IMR-90 (cell line): Measurements from ENCODE around the gene GOLGA6L2. TPM values are rescaled to one million over a fixed set of nuclear protein-coding genes. Genes with fewer than 3 reads are reported as not detected.

Experiments used
- ATAC-seq: fragments of 200-7000 bp; cut with Tn5 transposase; 2 replicates; pipeline ENCODE4 v1.9.1; 2020; ENCODE audit warnings: low read depth, mild to moderate bottlenecking, moderate library complexity
- BruUV-seq: library from RNA; stranded (reverse); fragments of 400-500 nt; replicated peaks from 2 replicates; lab custom pipeline; 2021; lab: Mats Ljungman, UMichigan
- CTCF ChIA-PET: fragments of 300-600 bp; formaldehyde crosslinking; extraction: SDS; loops from one replicate; lab custom pipeline; 2021; ENCODE audit warnings: antibody characterized with exemption; lab: Yijun Ruan, JAX
- POLR2A ChIA-PET: fragments of 300-600 bp; sonication (Branson Sonifier 250); formaldehyde crosslinking; loops from one replicate; lab custom pipeline; 2022; ENCODE audit warnings: antibody characterized with exemption; ENCODE audit not compliant: unreplicated experiment; lab: Charles Lee
- DNase-seq: peaks from one replicate; pipeline ENCODE4 v3.0.0; 2013
- H2AFZ ChIP-seq: replicated peaks from 2 replicates; pipeline ENCODE3; 2013; ENCODE audit warnings: low read length, mild to moderate bottlenecking; ENCODE audit not compliant: poor library complexity
- H2AK5ac ChIP-seq: 2 replicates; pipeline ENCODE4 v1.6.1; 2013; ENCODE audit warnings: low read depth, low read length, inconsistent platforms
- H2AK9ac ChIP-seq: replicated peaks from 2 replicates; pipeline ENCODE3; 2013; ENCODE audit warnings: mild to moderate bottlenecking, low read depth, low read length, moderate library complexity; ENCODE audit not compliant: poor library complexity
- H2BK120ac ChIP-seq: 2 replicates; pipeline ENCODE4 v1.6.1; 2013; ENCODE audit warnings: low read depth, low read length, inconsistent platforms
- H2BK15ac ChIP-seq: 3 replicates; pipeline ENCODE4 v1.6.1; 2013; ENCODE audit warnings: low read depth, low read length, inconsistent platforms
- H2BK20ac ChIP-seq: 2 replicates; pipeline ENCODE4 v1.6.1; 2013; ENCODE audit warnings: low read depth, mild to moderate bottlenecking, inconsistent platforms, low read length, moderate library complexity
- H2BK5ac ChIP-seq: 2 replicates; pipeline ENCODE4 v1.6.1; 2013; ENCODE audit warnings: mild to moderate bottlenecking, low read depth, low read length, inconsistent platforms; ENCODE audit not compliant: poor library complexity, severe bottlenecking
- H3K14ac ChIP-seq: replicated peaks from 2 replicates; pipeline ENCODE4 v1.6.1; 2013; ENCODE audit warnings: low read depth, low read length, inconsistent platforms
- H3K18ac ChIP-seq: 2 replicates; pipeline ENCODE4 v1.6.1; 2013; ENCODE audit warnings: low read depth, low read length, control low read depth
- H3K23ac ChIP-seq: 2 replicates; pipeline ENCODE4 v1.6.1; 2013; ENCODE audit warnings: low read depth, low read length, inconsistent platforms
- H3K27ac ChIP-seq: 2 replicates; pipeline ENCODE4 v1.5.1; 2013; ENCODE audit warnings: mild to moderate bottlenecking, control low read depth, low read length; ENCODE audit not compliant: insufficient read depth
- H3K27me3 ChIP-seq: 2 replicates; pipeline ENCODE4 v1.6.1; 2013; ENCODE audit warnings: low read length; ENCODE audit not compliant: control insufficient read depth, insufficient read depth
- H3K36me3 ChIP-seq: 2 replicates; pipeline ENCODE4 v1.6.1; 2013; ENCODE audit warnings: low read length, mixed read lengths; ENCODE audit not compliant: control insufficient read depth, insufficient read depth
- H3K4ac ChIP-seq: 2 replicates; pipeline ENCODE4 v1.6.1; 2013; ENCODE audit warnings: low read depth, low read length, inconsistent platforms
- H3K4me1 ChIP-seq: 2 replicates; pipeline ENCODE4 v1.6.1; 2013; ENCODE audit warnings: low read length, mixed read lengths; ENCODE audit not compliant: control insufficient read depth, insufficient read depth
- H3K4me2 ChIP-seq: 2 replicates; pipeline ENCODE4 v1.6.1; 2013; ENCODE audit warnings: low read depth, mild to moderate bottlenecking, control low read depth, low read length, moderate library complexity
- H3K4me3 ChIP-seq: 2 replicates; pipeline ENCODE4 v1.5.1; 2013; ENCODE audit warnings: low read depth, mild to moderate bottlenecking, control low read depth, low read length, moderate library complexity; ENCODE audit not compliant: insufficient read depth
- H3K56ac ChIP-seq: 2 replicates; pipeline ENCODE4 v1.6.1; 2013; ENCODE audit warnings: low read length, inconsistent platforms; ENCODE audit not compliant: insufficient read depth; ENCODE audit errors: extremely low read depth
- H3K79me1 ChIP-seq, 2 experiments: 2 replicates each; pipeline ENCODE4 v1.6.1; 2013; ENCODE audit warnings: low read length in 2 of 2, inconsistent platforms in 1 of 2, low read depth in 1 of 2
- H3K9ac ChIP-seq: 2 replicates; pipeline ENCODE4 v1.6.1; 2013; ENCODE audit warnings: low read depth, low read length, control low read depth
- H3K9me1 ChIP-seq: 2 replicates; pipeline ENCODE4 v1.6.1; 2013; ENCODE audit warnings: low read length, inconsistent platforms; ENCODE audit not compliant: insufficient read depth
- H3K9me3 ChIP-seq: 2 replicates; pipeline ENCODE4 v1.6.1; 2013; ENCODE audit warnings: low read length; ENCODE audit not compliant: control insufficient read depth, insufficient read depth
- H4K20me1 ChIP-seq: 2 replicates; pipeline ENCODE4 v1.6.1; 2013; ENCODE audit warnings: low read length, inconsistent platforms; ENCODE audit not compliant: insufficient read depth
- H4K5ac ChIP-seq: 2 replicates; pipeline ENCODE4 v1.6.1; 2013; ENCODE audit warnings: mild to moderate bottlenecking, low read depth, low read length, control low read depth
- H4K8ac ChIP-seq, 2 experiments: 2 replicates each; pipeline ENCODE4 v1.6.1; 2013; ENCODE audit warnings: low read depth in 2 of 2, low read length in 2 of 2, control low read depth in 1 of 2, inconsistent platforms in 1 of 2
- H4K91ac ChIP-seq: 2 replicates; pipeline ENCODE4 v1.6.1; 2013; ENCODE audit warnings: low read depth, low read length, inconsistent platforms; ENCODE audit not compliant: insufficient read depth
- BHLHE40 ChIP-seq: fragments of 150-350 bp; IDR thresholded peaks from 2 replicates; pipeline ENCODE4 v1.6.1; 2016; ENCODE audit warnings: mild to moderate bottlenecking, low read depth, low read length
- CEBPB ChIP-seq: IDR thresholded peaks from 2 replicates; pipeline ENCODE4 v1.6.1; 2012; ENCODE audit warnings: low read depth, low read length, improper control_type of control experiment
- CHD1 ChIP-seq: IDR thresholded peaks from 2 replicates; pipeline ENCODE4 v1.6.1; 2012; ENCODE audit warnings: low read depth, low read length, improper control_type of control experiment
- FOS ChIP-seq: fragments of 150-350 bp; IDR thresholded peaks from 2 replicates; pipeline ENCODE4 v1.6.1; 2016; ENCODE audit warnings: low read depth, low read length
- MAFK ChIP-seq: IDR thresholded peaks from 2 replicates; pipeline ENCODE4 v1.6.1; 2012; ENCODE audit warnings: low read depth, low read length, improper control_type of control experiment
- MAZ ChIP-seq: IDR thresholded peaks from 2 replicates; pipeline ENCODE4 v1.6.1; 2012; ENCODE audit warnings: low read depth, mild to moderate bottlenecking, low read length, improper control_type of control experiment, moderate library complexity, borderline replicate concordance
- MXI1 ChIP-seq: IDR thresholded peaks from 2 replicates; pipeline ENCODE4 v1.6.1; 2012; ENCODE audit warnings: low read depth, mild to moderate bottlenecking, low read length, moderate library complexity, borderline replicate concordance
- NFE2L2 ChIP-seq: fragments of 150-350 bp; IDR thresholded peaks from 2 replicates; pipeline ENCODE4 v1.6.1; 2016; ENCODE audit warnings: low read depth, mild to moderate bottlenecking, low read length
- POLR2A ChIP-seq: IDR thresholded peaks from 2 replicates; pipeline ENCODE4 v1.6.1; 2012; ENCODE audit warnings: mild to moderate bottlenecking, low read depth, low read length
- RAD21 ChIP-seq: IDR thresholded peaks from 2 replicates; pipeline ENCODE4 v1.6.1; 2012; ENCODE audit warnings: low read length, improper control_type of control experiment
- RCOR1 ChIP-seq: IDR thresholded peaks from 2 replicates; pipeline ENCODE4 v1.6.1; 2012; ENCODE audit warnings: mild to moderate bottlenecking, low read length, improper control_type of control experiment; ENCODE audit not compliant: insufficient replicate concordance
- RFX5 ChIP-seq: IDR thresholded peaks from 2 replicates; pipeline ENCODE4 v1.8.0; 2012; ENCODE audit warnings: low read depth, mild to moderate bottlenecking, low read length, moderate library complexity
- SMC3 ChIP-seq: fragments of 150-350 bp; IDR thresholded peaks from 2 replicates; pipeline ENCODE4 v1.6.1; 2016; ENCODE audit warnings: low read depth, mild to moderate bottlenecking, antibody characterized with exemption, low read length, moderate library complexity
- USF2 ChIP-seq: fragments of 150-350 bp; IDR thresholded peaks from 2 replicates; pipeline ENCODE4 v1.6.1; 2017; ENCODE audit warnings: mild to moderate bottlenecking, antibody characterized with exemption, low read length, low read depth
- WGBS, 2 experiments: methylation state at CpG; one replicate each; pipeline versions ENCODE4 v1.1.5 to v1.1.7; 2013; ENCODE audit warnings: missing lambda C conversion rate in 2 of 2; ENCODE audit not compliant: insufficient read length in 1 of 2; ENCODE audit errors: extremely low coverage in 2 of 2; 5-methylcytosine and 5-hydroxymethylcytosine counted together
- dilution Hi-C: fragments of 300-500 bp; cut with HindIII; formaldehyde crosslinking; loops from one replicate; pipeline ENCODE4 v1.14.3; 2018; ENCODE audit warnings: low sequenced_read_pairs; ENCODE audit not compliant: unreplicated experiment
- in situ Hi-C: fragments of 300-500 bp; cut with MboI; formaldehyde crosslinking; loops from 3 replicates; pipeline ENCODE4 v1.14.3; 2019; ENCODE audit warnings: low sequenced_read_pairs, inconsistent platforms, mixed read lengths
- intact Hi-C: fragments of 100-400 bp; cut with micrococcal nuclease; formaldehyde crosslinking; loops from 2 replicates; pipeline ENCODE4 v1.10.0; 2022
- polyA plus RNA-seq, 3 experiments: library from polyadenylated mRNA; depleted of rRNA; stranded (reverse); fragments of >200 nt; gene quantifications; 2 replicates each; pipeline ENCODE4 v1.2.3, GENCODE V29; 2012; ENCODE audit warnings: low replicate concordance in 1 of 3
- total RNA-seq: library from RNA; depleted of rRNA; stranded (reverse); fragments of >200 nt; gene quantifications from 2 replicates; pipeline ENCODE4 v1.2.3, GENCODE V29; 2012
- TF ChIP-seq, protein P1 (sequence below): fragments of 150-350 bp; IDR thresholded peaks from 2 replicates; pipeline ENCODE4 v1.6.1; 2016; ENCODE audit warnings: low read depth, mild to moderate bottlenecking, low read length, moderate library complexity, borderline replicate concordance
- TF ChIP-seq, protein P2 (sequence below): conservative IDR thresholded peaks from 2 replicates; pipeline ENCODE4 v1.5.1; 2012; ENCODE audit warnings: mild to moderate bottlenecking, low read depth, low read length, improper control_type of control experiment

The GOLGA6L2 gene
- total and polyA plus RNA-seq, 2 of the 4 experiments (the other 2 are of a cell fraction), result not detected

GRCh38 chr15:23403550-23403949 lies 43.5 kb downstream of the GOLGA6L2 start:
- H3K27me3 ChIP-seq, result no peaks in the 10 kb centered on the region
- TF ChIP-seq CEBPB (no peak), RAD21 (no peak), SMC3 (no peak), MXI1 (no peak), MAFK (no peak), RFX5 (no peak), USF2 (no peak), BHLHE40 (no peak), RCOR1 (no peak), POLR2A (no peak), NFE2L2 (no peak), MAZ (no peak), FOS (no peak), CHD1 (no peak)
- TF ChIP-seq, protein P1, sequence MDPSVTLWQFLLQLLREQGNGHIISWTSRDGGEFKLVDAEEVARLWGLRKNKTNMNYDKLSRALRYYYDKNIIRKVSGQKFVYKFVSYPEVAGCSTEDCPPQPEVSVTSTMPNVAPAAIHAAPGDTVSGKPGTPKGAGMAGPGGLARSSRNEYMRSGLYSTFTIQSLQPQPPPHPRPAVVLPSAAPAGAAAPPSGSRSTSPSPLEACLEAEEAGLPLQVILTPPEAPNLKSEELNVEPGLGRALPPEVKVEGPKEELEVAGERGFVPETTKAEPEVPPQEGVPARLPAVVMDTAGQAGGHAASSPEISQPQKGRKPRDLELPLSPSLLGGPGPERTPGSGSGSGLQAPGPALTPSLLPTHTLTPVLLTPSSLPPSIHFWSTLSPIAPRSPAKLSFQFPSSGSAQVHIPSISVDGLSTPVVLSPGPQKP, result no peak
- TF ChIP-seq, protein P2, sequence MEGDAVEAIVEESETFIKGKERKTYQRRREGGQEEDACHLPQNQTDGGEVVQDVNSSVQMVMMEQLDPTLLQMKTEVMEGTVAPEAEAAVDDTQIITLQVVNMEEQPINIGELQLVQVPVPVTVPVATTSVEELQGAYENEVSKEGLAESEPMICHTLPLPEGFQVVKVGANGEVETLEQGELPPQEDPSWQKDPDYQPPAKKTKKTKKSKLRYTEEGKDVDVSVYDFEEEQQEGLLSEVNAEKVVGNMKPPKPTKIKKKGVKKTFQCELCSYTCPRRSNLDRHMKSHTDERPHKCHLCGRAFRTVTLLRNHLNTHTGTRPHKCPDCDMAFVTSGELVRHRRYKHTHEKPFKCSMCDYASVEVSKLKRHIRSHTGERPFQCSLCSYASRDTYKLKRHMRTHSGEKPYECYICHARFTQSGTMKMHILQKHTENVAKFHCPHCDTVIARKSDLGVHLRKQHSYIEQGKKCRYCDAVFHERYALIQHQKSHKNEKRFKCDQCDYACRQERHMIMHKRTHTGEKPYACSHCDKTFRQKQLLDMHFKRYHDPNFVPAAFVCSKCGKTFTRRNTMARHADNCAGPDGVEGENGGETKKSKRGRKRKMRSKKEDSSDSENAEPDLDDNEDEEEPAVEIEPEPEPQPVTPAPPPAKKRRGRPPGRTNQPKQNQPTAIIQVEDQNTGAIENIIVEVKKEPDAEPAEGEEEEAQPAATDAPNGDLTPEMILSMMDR, result no peak
- H2BK20ac ChIP-seq, result no peak overlapping the region
- DNase-seq (no peak), ATAC-seq (no peak)
- dilution Hi-C loops, result no loop called here
- no peak overlapping the region for H3K4ac ChIP-seq
- no peaks in the 10 kb centered on the region for H4K20me1 ChIP-seq
- H2AK9ac ChIP-seq, result no peak overlapping the region
- H3K4me2 ChIP-seq, result no peak overlapping the region
- no peak overlapping the region for H3K56ac ChIP-seq
- H4K8ac ChIP-seq, result no peak overlapping the region
- in situ Hi-C loops, result no loop called here
- ChIA-PET POLR2A (no interaction called here), CTCF (no interaction called here)
- no peaks in the 10 kb centered on the region for H3K36me3 ChIP-seq
- H3K4me3 ChIP-seq, result no peak overlapping the region
- H3K18ac ChIP-seq, result no peak overlapping the region
- no peak overlapping the region for H3K27ac ChIP-seq
- no peak overlapping the region for H3K9ac ChIP-seq
- H3K23ac ChIP-seq, result no peak overlapping the region
- no peaks in the 10 kb centered on the region for H3K9me1 ChIP-seq
- H4K5ac ChIP-seq, result no peak overlapping the region
- no peak overlapping the region for H2BK120ac ChIP-seq
- H4K91ac ChIP-seq, result no peak overlapping the region
- no TSS peak for BruUV-seq
- intact Hi-C loops, result no loop called here
- no peaks in the 10 kb centered on the region for H3K4me1 ChIP-seq
- H2BK5ac ChIP-seq, result no peak overlapping the region
- no peak overlapping the region for H2AFZ ChIP-seq
- no peak overlapping the region for H2AK5ac ChIP-seq
- no peaks in the 10 kb centered on the region for H3K79me1 ChIP-seq
- no peak overlapping the region for H2BK15ac ChIP-seq
- WGBS, 2 experiments, result 13% methylated on average over 1 of the region's 4 CpGs; no CpG with 5 or more reads in 1 of the 2 experiments
- H3K14ac ChIP-seq, result no peak overlapping the region
- peaks cover 10% of the 10 kb centered on the region for H3K9me3 ChIP-seq
